Stimulated activated CD4-positive, alpha-beta T cell treated with anti-CD3 and anti-CD28 coated beads, Interleukin-15, amount 100 ng/mL, for 24 hours (primary cell): Measurements from ENCODE around the gene KLRF1.

ENCODE experiments used
- DNase-seq: peaks from one replicate; pipeline ENCODE4 v3.0.0-alpha.2; 2020

The KLRF1 gene

DNA sequence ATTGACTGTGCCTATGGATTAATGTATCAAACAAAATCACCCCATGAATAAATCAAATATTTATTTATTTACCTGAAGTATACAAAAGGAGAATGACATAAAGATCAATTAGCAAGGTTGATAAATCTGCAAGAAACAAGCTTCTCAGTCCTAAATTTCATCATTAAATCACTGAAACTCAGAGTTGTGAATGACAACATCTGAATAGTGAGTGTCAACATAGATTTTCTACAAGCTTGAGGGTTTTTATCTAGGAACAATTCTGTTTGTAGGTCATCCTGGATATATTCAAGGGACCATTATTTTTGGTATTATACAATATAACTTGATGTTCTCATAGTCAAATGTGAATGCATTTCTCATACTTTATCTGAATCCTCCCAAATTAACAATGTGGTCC, 17.4 kb upstream of the KLRF1 start:
- DNase-seq: no peak

GRCh38 chr12:9810671-9811070, 16.6 kb upstream of the KLRF1 start:
- DNase-seq: no peak

GRCh38 chr12:9811621-9812020, 15.7 kb upstream of the KLRF1 start:
- no peak for DNase-seq

DNA sequence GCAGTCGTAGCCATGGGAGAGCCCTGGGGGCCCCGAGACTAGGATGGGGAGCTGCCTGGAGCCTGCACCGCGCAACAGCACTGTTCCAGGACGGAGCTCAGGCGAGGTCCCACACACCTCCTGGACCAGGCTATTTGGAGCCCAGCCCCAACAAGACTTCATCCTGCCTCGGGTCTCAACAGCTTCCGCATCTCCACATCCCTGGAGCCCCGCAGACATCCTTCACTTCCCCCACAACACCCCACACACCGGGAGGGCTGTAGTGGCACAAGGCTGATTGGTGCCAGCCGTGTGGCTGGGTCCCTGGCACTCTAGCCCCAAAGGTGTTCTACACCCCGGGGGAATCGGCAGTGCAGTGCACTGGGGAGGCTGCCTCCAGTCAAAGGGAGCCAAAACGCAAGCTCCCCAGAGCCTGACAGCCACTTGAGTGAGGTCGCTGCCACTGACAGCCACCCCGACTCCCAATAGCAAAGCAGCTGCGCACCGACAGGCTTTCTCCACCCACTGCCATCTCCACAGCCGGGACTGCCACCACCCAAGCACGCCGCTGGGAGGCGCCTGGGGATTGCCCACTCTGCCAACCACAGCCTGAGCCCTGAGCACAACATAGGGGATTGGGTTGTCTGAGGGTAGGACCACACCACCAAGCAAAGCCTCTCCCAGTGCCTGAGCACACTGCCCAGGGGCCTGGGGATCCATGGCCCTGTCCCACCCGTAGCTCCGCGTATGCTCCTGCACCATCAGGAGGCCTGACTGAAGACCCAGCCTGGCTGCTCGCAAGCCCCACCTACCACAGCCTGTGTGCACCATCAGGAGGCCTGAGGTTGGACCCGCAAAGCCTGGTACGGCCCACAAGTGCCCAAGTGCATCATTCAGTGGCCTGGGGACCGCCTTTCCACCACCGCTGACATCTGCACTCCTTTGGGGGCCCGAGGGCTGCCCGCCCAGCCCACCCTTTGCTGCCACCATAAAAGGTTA, 13.2 kb upstream of the KLRF1 start:
- DNase-seq: peak; percentile 93

DNA sequence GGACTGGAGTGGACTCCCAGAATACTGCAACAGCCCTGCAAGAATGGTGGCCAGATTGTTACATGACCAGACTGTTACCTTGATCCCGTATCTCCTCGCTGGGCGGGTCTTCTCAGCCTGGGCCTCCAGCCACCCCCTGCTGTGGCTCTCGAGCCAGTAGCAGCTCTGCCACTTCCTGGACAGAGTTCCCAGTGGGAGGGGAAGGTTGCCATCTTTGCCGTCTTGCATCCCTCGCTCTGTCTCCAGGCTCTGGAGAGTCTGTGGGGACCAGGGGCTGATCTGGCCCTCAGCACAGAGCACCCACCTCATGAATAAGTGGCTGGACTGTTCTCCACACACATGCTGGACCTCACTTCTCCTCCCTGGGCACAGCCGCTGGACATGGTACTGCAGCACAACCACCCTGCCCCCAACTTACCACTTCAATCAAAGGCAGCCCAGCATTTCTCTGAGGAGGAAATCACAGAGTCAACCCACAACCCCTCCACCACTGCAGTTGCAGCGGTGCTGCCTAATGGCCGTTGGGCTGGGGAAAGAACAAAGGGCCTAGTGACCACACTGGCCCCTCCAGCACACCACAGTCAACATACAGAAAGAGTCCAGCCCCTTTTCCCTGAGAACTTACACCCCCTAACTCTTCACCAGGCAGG, 6.9 kb upstream of the KLRF1 start:
- DNase-seq: no peak

- no peak for DNase-seq
Measured at GRCh38 chr12:9829483-9829882, 2.2 kb downstream of the KLRF1 start.

GRCh38 chr12:9829982-9830381, 2.7 kb downstream of the KLRF1 start:
- DNase-seq: no peak

GRCh38 chr12:9831720-9832119, 4.4 kb downstream of the KLRF1 start:
- DNase-seq: no peak

DNA sequence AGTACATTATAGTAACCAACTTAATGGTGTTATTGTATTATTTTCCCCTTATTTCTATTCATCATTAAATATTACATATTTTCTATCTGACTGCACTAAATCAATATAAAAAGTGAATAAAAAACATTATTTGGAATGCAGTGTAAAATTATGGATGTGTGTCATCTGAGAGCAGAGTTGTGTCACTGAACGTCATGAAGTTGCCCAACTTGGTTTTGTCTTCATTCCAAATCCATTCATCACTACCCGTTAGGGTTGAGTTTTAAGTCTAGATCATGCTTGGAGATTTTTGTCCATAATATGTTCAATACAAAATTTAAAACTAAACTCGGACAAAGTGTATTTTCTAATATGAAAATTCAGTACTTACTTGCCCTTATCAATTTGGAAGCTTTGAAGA, 16.1 kb downstream of the KLRF1 start:
- DNase-seq: no peak

DNA sequence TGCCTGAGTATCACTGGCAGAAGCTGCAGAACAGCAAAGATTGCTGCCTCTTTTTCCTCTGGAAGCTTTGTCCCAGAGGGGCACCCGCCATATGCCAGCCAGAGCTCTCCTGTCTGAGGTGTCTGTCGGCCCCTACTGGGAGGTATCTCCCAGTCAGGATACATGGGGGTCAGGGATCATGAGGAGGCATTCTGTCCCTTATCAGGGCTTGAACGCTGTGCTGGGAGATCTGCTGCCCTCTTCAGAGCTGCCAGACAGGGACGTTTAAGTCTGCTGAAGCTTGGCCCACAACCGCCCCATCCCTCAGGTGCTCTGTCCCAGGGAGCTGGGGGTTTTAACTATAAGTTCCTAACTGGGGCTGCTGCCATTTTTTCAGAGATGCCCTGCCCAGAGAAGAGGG, 21.6 kb downstream of the KLRF1 start:
- DNase-seq: no peak

DNA sequence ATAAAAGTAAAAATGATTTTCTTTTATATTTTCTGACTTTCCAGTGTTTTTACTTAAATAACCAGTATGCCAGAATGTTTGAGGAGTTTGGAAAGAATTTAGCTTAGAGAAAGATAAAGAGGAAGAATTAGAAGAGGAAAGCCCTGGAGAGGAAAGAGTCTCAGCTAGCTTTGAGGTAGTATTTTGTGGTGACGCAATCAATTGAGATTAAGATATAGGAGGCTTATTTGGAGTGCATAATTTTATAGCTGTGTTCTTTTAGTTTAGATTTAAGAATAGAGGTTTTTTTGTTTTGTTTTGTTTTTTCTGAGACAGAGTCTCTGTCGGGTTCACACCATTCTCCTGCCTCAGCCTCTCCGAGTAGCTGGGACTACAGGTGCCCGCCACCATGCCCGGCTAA, 23.8 kb downstream of the KLRF1 start:
- no peak for DNase-seq

- DNase-seq: peak; percentile 5
Measured at GRCh38 chr12:9851927-9852326, 24.6 kb downstream of the KLRF1 start.

DNA sequence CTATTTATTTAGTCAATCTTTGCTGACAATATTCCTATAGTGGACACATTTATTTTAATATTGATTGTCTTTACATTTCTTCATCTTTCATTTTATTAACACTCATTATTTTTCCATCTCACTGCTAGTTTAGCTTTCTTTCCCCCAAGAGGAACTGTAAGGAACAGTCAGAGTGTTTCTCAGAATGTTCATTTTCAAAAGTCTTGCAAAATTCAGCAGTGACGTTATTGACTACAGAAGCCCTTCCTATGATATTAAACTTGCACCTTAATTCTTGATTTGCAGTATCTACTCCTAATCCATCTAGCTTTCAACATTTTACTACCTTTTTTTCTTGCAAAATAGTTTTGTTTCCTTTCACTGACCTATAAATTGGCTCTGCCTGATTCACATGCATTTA, 28.9 kb downstream of the KLRF1 start:
- no peak for DNase-seq

DNA sequence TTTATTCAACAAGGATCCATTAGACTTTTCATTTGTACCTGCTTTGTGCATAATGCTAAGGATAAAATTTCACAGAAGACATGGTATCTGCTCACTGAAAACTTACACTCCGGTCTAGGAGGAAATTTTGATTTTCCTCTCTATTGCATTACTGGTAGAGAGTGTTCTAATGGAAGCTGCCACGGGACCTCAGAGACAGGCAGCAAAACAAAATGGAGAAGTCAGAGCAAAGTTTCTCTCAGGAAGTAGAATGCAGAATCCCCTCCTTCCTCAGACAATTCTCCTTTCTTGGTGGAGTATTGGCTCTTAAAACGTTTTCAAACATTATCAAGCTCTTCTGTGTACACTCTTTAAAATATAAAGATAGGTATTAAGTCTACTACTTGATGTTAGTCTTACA, 29.6 kb downstream of the KLRF1 start:
- no peak for DNase-seq

DNA sequence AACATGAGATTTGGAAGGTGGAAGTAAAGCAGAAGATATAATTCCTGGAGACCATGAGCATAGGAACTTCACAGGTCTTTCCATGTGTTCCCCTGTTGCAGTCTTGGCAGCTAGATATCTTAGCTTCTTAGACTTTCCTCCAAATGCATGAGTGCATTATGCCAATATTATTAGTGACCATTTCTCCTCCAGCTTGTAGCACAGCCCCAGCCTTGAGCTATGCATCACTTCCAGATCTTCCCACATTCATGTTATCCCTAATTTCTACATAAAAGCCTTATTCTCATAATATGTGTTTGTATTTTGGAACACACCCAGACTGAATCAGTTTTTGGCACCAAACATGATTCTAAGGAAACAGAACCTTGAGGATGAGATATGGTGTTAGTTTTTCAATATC, 30.9 kb downstream of the KLRF1 start:
- DNase-seq: no peak

DNA sequence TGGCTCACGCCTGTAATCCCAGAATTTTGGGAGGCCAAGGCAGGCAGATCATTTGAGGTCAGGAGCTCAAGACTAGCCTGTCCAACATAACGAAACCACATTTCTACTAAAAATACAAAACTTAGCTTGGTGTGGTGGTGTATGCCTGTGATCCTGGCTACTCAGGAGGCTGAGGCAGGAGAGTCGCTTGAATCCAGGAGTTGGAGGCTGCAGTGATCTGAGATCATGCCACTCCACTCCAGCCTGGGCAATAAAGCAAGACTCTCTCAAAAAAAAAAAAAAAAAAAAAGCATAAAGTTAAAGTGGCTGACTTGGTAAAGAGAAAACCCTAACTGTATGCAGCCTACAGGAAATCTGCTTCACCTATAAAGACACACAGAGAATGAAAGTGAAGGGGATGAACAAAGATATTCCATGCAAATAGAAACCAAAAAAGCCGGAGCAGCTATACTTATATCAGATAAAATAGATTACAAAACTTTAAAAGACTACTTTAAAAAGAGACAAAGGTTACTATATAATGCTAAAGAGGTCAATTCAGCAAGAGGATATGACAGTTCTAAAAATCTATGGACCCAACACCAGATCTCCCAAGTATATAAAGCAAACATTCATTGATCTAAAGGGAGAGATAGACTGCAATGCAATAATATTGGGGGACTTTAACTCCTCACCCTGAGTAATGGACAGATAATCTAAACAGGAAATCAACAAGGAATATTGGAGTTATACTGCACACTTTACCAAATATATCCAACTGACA, 37.8 kb downstream of the KLRF1 start:
- DNase-seq: peak; percentile 10

DNA sequence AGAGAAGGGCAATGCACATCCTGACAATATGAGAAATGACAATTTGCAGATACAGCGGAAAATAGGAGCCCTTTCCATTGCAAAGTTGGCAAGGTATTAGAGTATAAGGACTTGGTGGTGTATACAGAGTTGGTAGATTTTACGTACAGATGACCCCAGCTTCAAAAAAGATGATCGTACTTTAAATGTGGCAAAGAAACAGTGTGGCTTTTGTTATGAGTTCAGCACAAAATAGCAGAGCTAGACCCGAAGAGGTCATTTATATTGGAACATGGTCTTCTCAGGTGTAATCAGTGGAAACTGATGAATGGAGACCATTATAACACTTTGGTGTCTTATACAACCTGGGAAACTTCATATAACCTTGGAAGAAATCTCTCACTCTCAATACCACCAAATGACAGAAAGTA, 39.6 kb downstream of the KLRF1 start:
- no peak for DNase-seq

- no peak for DNase-seq
Measured at GRCh38 chr12:9867531-9867930, 40.2 kb downstream of the KLRF1 start.

DNA sequence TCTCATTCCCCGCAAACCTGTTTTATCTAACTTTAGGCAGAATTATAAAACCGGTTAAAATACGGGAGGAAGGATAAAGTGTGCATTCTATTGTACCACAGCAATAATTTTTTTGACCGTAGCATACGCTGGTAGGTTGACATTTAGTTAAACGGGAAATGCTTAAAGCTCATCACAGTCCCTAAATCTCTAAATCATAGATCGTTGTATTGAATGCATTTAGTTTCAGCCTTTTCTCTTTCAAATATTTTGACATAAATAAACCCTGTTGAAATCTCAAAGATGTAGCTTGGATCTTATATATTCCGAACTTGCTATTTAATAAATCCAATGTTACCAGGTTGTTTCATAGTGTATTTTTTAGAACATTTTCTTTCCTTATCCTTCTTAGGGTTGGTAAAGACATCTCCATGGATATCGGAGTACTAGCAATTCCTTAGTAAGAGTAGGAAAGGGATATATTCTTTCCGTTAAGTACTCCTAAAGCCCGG, 41.1 kb downstream of the KLRF1 start:
- no peak for DNase-seq

DNA sequence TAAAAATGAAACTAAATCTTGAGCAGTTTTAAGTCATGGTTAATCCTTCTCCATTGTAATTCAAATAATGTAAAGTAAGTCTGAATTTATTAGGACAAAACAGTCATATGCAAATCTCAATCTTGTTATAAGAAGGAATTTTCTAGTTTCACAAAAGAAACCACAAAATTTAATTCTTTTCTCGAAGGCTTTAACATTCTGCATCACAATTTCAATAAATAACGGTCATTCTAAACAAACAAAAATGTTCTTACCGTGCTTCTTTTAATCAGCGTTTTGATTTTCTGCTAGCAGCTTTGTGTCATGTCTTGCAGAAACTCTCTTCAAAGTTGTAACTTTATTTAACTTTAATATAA, 41.6 kb downstream of the KLRF1 start:
- no peak for DNase-seq

GRCh38 chr12:9869307-9870161, 42.3 kb downstream of the KLRF1 start, which contains the start of gene CLEC2B:
CLEC2B (minus strand) TSS chr12:9869354.
- DNase-seq: peak; percentile 42

DNA sequence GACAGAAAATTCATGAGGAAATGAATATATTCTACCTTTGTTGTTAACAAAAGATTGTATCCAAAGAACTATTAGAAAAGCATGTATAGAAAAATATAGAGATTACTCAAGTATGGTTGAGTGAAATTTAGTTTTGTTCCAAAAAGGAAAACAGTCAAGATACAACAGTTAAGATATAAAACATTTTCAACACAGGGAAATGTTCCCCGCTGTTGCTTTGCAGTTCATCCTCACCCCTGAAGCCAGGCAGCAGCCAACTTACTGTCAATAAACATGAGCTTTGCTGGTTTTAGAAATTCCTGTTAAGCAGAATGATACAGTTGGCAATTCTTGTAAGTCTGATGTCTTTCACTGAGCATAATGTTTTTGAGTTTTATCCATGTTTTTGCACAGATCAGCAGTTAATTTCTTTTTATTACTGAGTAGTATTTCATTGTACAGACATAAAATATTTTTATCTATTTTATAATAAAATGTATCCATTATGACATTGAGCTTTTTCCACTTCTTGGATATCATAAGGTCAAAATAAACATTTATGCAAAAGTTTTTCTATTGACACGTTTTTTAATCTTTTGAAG, 43.1 kb downstream of the KLRF1 start:
- DNase-seq: peak; percentile 6
